K562 (cell line): Measurements from ENCODE around the gene ADGRE1. TPM values are rescaled to one million over a fixed set of nuclear protein-coding genes. Genes with fewer than 3 reads are reported as not detected.

ENCODE experiments used
- ATAC-seq: fragments of 200-7000 bp; cut with Tn5 transposase; 3 replicates; pipeline ENCODE4 v1.9.1; 2020; ENCODE audit warnings: moderate library complexity
- BruUV-seq: library from RNA; stranded (reverse); fragments of 400-500 nt; replicated peaks from 2 replicates; lab custom pipeline; 2021; lab: Mats Ljungman, UMichigan
- CTCF ChIA-PET: fragments of 300-600 bp; formaldehyde crosslinking; extraction: SDS; loops from one replicate; lab custom pipeline; 2021; ENCODE audit warnings: low intra/inter-chr PET ratio; lab: Yijun Ruan, JAX
- POLR2A ChIA-PET: fragments of 300-600, 350-650 bp; sonication (Branson Sonifier 250); formaldehyde crosslinking; extraction: SDS; loops from one replicate; lab custom pipeline; 2021; ENCODE audit warnings: antibody characterized with exemption, inconsistent platforms; lab: Yijun Ruan, JAX
- DNase-seq, 4 experiments: peaks; one replicate each; pipeline versions ENCODE4 v3.0.0 to v3.0.0-alpha.2; 2011 to 2018; ENCODE audit warnings: low spot score in 3 of 4, mixed read lengths in 3 of 4; ENCODE audit errors: extremely low read depth in 1 of 4
- FAIRE-seq: peaks from 2 replicates; lab custom pipeline; 2011; peaks lifted over from hg19 to GRCh38; lab: Jason Lieb, UNC
- H2AFZ ChIP-seq: 2 replicates; pipeline ENCODE4 v1.6.0; 2011; ENCODE audit warnings: low read depth, low read length, control low read depth, inconsistent platforms
- H3K27ac ChIP-seq: fragments of 200-600 bp; 3 replicates; pipeline ENCODE4 v1.8.0; 2011; ENCODE audit warnings: low read depth, mild to moderate bottlenecking, control low read depth, inconsistent platforms, low read length, moderate library complexity, mixed read lengths; ENCODE audit errors: extremely low read depth
- H3K27me3 ChIP-seq, 2 experiments: fragments of 300-600 bp in 1 of 2; 2 replicates in 1 of 2; 3 replicates in 1 of 2; pipeline versions ENCODE4 v1.6.0 to v1.8.0; 2011; ENCODE audit warnings: inconsistent platforms in 2 of 2, low read length in 2 of 2, mild to moderate bottlenecking in 1 of 2, mixed read lengths in 1 of 2, moderate library complexity in 1 of 2; ENCODE audit not compliant: control insufficient read depth in 2 of 2, insufficient read depth in 2 of 2
- H3K36me3 ChIP-seq: fragments of 300-600 bp; 3 replicates; pipeline ENCODE4 v1.8.0; 2011; ENCODE audit warnings: mild to moderate bottlenecking, low read length, inconsistent platforms; ENCODE audit not compliant: control insufficient read depth, insufficient read depth
- H3K4me1 ChIP-seq, 2 experiments: fragments of 200-600 bp in 1 of 2; replicated peaks in 1 of 2; 2 replicates in 1 of 2; 3 replicates in 1 of 2; pipeline versions ENCODE4 v1.5.1 to v1.8.0; 2011; ENCODE audit warnings: inconsistent platforms in 2 of 2, low read length in 2 of 2, mild to moderate bottlenecking in 1 of 2, mixed read lengths in 1 of 2, moderate library complexity in 1 of 2; ENCODE audit not compliant: control insufficient read depth in 2 of 2, insufficient read depth in 2 of 2
- H3K4me2 ChIP-seq: 2 replicates; pipeline ENCODE4 v1.6.1; 2011; ENCODE audit warnings: low read length, control low read depth, inconsistent platforms, mixed read lengths; ENCODE audit not compliant: insufficient read depth
- H3K4me3 ChIP-seq: fragments of 200-600 bp; sonication (generic), shearing (Covaris generic); 2 replicates; pipeline ENCODE4 v1.5.1; 2016; ENCODE audit warnings: control low read depth, inconsistent platforms
- H3K79me2 ChIP-seq: fragments of 200-600 bp; 3 replicates; pipeline ENCODE4 v1.8.0; 2011; ENCODE audit warnings: low read length, inconsistent platforms; ENCODE audit not compliant: control insufficient read depth, insufficient read depth
- H3K9ac ChIP-seq, 2 experiments: 2 replicates each; pipeline versions ENCODE4 v1.6.0 to v1.6.1; 2011; ENCODE audit warnings: low read depth in 2 of 2, low read length in 2 of 2, control low read depth in 1 of 2, inconsistent platforms in 1 of 2, mild to moderate bottlenecking in 1 of 2, mixed read lengths in 1 of 2; ENCODE audit not compliant: insufficient read depth in 1 of 2
- H3K9me1 ChIP-seq: one replicate; pipeline ENCODE4 v1.6.0; 2011; ENCODE audit warnings: inconsistent platforms, mild to moderate bottlenecking, low read length, moderate library complexity; ENCODE audit not compliant: control insufficient read depth, insufficient read depth
- H3K9me3 ChIP-seq: replicated peaks from 2 replicates; pipeline ENCODE4 v1.5.1; 2011; ENCODE audit warnings: low read depth, low read length, inconsistent platforms; ENCODE audit not compliant: control insufficient read depth, insufficient read depth
- H4K20me1 ChIP-seq: replicated peaks from 2 replicates; pipeline ENCODE4 v1.6.1; 2011; ENCODE audit warnings: low read length, inconsistent platforms, mixed read lengths; ENCODE audit not compliant: control insufficient read depth, insufficient read depth
- ATF1 ChIP-seq, 2 experiments: fragments of 450-650 bp in 1 of 2; IDR thresholded peaks; 2 replicates each; pipeline ENCODE4 v1.6.1; 2016; ENCODE audit warnings: missing compliant biosample characterization in 1 of 2, missing genetic modification characterization in 1 of 2
- BRD4 ChIP-seq: fragments of 200-600 bp; sonication (generic); IDR thresholded peaks from 2 replicates; pipeline ENCODE4 v1.6.1; 2017; ENCODE audit warnings: inconsistent platforms
- ETV6 ChIP-seq, 3 experiments: fragments of 150-350 bp in 1 of 3; sonication (generic) in 1 of 3; formaldehyde crosslinking in 1 of 3; IDR thresholded peaks; 2 replicates each; pipeline versions ENCODE4 v1.6.1 to v1.8.0; 2014 to 2022; ENCODE audit warnings: borderline replicate concordance in 2 of 3, low read depth in 2 of 3, antibody characterized with exemption in 1 of 3, low read length in 1 of 3, mild to moderate bottlenecking in 1 of 3, missing genetic modification reagents in 1 of 3
- FOXJ3 ChIP-seq: sonication (generic); formaldehyde crosslinking; IDR thresholded peaks from 2 replicates; pipeline ENCODE4 v1.4.0; 2020; ENCODE audit warnings: mild to moderate bottlenecking, missing genetic modification reagents
- FOXK1 ChIP-seq: sonication (generic); formaldehyde crosslinking; IDR thresholded peaks from 2 replicates; pipeline ENCODE4 v1.8.0; 2022; ENCODE audit warnings: missing genetic modification reagents, mild to moderate bottlenecking, borderline replicate concordance
- HCFC1 ChIP-seq: IDR thresholded peaks from 2 replicates; pipeline ENCODE4 v1.6.1; 2012; ENCODE audit warnings: low read depth, low read length, improper control_type of control experiment
- HMGN3 ChIP-seq: IDR thresholded peaks from 2 replicates; pipeline ENCODE4 v1.6.1; 2011; ENCODE audit warnings: borderline replicate concordance, low read depth, mild to moderate bottlenecking, mixed read lengths, low read length; ENCODE audit not compliant: insufficient read length; ENCODE audit errors: extremely low read depth
- HNRNPLL ChIP-seq: fragments of 200-400 bp; formaldehyde crosslinking; IDR thresholded peaks from 2 replicates; pipeline ENCODE4 v1.6.1; 2017; ENCODE audit warnings: low read length, low read depth, mild to moderate bottlenecking; ENCODE audit not compliant: poor library complexity, severe bottlenecking
- MYNN ChIP-seq, 2 experiments: sonication (generic); formaldehyde crosslinking in 1 of 2; IDR thresholded peaks; 2 replicates each; pipeline versions ENCODE4 v1.5.0 to v1.6.1; 2016 to 2020; ENCODE audit warnings: antibody characterized with exemption in 1 of 2, missing genetic modification reagents in 1 of 2
- NFATC3 ChIP-seq: fragments of 450-650 bp; IDR thresholded peaks from 2 replicates; pipeline ENCODE4 v1.6.1; 2017; ENCODE audit warnings: mild to moderate bottlenecking
- NRF1 ChIP-seq, 2 experiments: fragments of 450-650 bp; IDR thresholded peaks in 1 of 2; conservative IDR thresholded peaks in 1 of 2; 2 replicates each; pipeline ENCODE4 v1.6.1; 2014; ENCODE audit warnings: mild to moderate bottlenecking in 2 of 2
- PHF20 ChIP-seq: fragments of 450-650 bp; IDR thresholded peaks from 2 replicates; pipeline ENCODE4 v1.6.1; 2018; ENCODE audit not compliant: partially characterized antibody
- RBM15 ChIP-seq: fragments of 200-400 bp; formaldehyde crosslinking; IDR thresholded peaks from 2 replicates; pipeline ENCODE4 v1.6.1; 2018; ENCODE audit warnings: mild to moderate bottlenecking, low read length, moderate library complexity; ENCODE audit not compliant: insufficient read depth
- RBM34 ChIP-seq: fragments of 200-400 bp; formaldehyde crosslinking; IDR thresholded peaks from 2 replicates; pipeline ENCODE4 v1.6.1; 2018; ENCODE audit warnings: low read length, borderline replicate concordance; ENCODE audit not compliant: insufficient read depth
- RCOR1 ChIP-seq, 2 experiments: IDR thresholded peaks; 2 replicates each; pipeline ENCODE4 v1.6.1; 2012; ENCODE audit warnings: low read depth in 2 of 2, low read length in 2 of 2, borderline replicate concordance in 1 of 2, improper control_type of control experiment in 1 of 2
- SMAD1 ChIP-seq: fragments of 150-350 bp; IDR thresholded peaks from 2 replicates; pipeline ENCODE4 v1.6.1; 2014; ENCODE audit warnings: low read length, low read depth; ENCODE audit not compliant: partially characterized antibody
- SMARCA4 ChIP-seq: fragments of 450-650 bp; IDR thresholded peaks from 2 replicates; pipeline ENCODE4 v1.6.1; 2016
- TBP ChIP-seq: optimal IDR thresholded peaks from 2 replicates; pipeline ENCODE3; 2011; ENCODE audit warnings: low read depth, low read length, improper control_type of control experiment
- TEAD1 ChIP-seq, 2 experiments: fragments of 450-650 bp in 1 of 2; sonication (generic) in 1 of 2; formaldehyde crosslinking; IDR thresholded peaks; 2 replicates each; pipeline versions ENCODE4 v1.4.0 to v1.8.0; 2020 to 2022; ENCODE audit warnings: mild to moderate bottlenecking in 2 of 2, missing genetic modification reagents in 1 of 2
- YBX1 ChIP-seq: fragments of 450-650 bp; IDR thresholded peaks from 2 replicates; pipeline ENCODE4 v1.7.1; 2016; ENCODE audit warnings: mild to moderate bottlenecking
- ZNF134 ChIP-seq: fragments of 250-450 bp; sonication (Bioruptor Pico); conservative IDR thresholded peaks from 2 replicates; pipeline ENCODE4 v1.4.0; 2020
- ZNF143 ChIP-seq: sonication (generic); formaldehyde crosslinking; IDR thresholded peaks from 2 replicates; pipeline ENCODE4 v1.9.0; 2022; ENCODE audit warnings: mild to moderate bottlenecking, missing genetic modification reagents
- ZNF444 ChIP-seq: fragments of 250-450 bp; sonication (Bioruptor Pico); IDR thresholded peaks from 2 replicates; pipeline ENCODE4 v1.4.0; 2020; ENCODE audit warnings: mild to moderate bottlenecking, moderate library complexity
- ZNF589 ChIP-seq: fragments of 200-800 bp; sonication (Bioruptor generic); IDR thresholded peaks from 2 replicates; pipeline ENCODE4 v1.6.1; 2016; ENCODE audit warnings: low read depth, missing genetic modification characterization, missing compliant biosample characterization
- WGBS: fragments of 100-300 bp; shearing (Covaris generic); methylation state at CpG from one replicate; pipeline ENCODE4 v1.1.6; 2016; ENCODE audit warnings: low coverage, mixed read lengths; ENCODE audit not compliant: insufficient coverage; ENCODE audit errors: missing lambda C conversion rate; 5-methylcytosine and 5-hydroxymethylcytosine counted together
- in situ Hi-C: fragments of 300-500 bp; cut with MboI; formaldehyde crosslinking; loops from 4 replicates; pipeline ENCODE4 v1.15.0; 2018; ENCODE audit warnings: inconsistent platforms, mixed read lengths
- intact Hi-C: fragments of 100-400 bp; cut with micrococcal nuclease; formaldehyde crosslinking; loops from 2 replicates; pipeline ENCODE4 v1.14.2; 2022
- polyA plus RNA-seq, 8 experiments: library from polyadenylated mRNA; depleted of rRNA in 4 of 8; stranded (reverse) in 5 of 8; unstranded in 3 of 8; fragments of >200 nt; fragmentation: Nextera tagmentation in 2 of 8; fragmentation: Illumina TruSeq in 1 of 8; extraction: Ambion mirVana in 2 of 8; extraction: Trizol in 1 of 8; gene quantifications; 2 replicates each; pipeline versions ENCODE4 v1.2.1 to v1.2.3, GENCODE V29; 2011 to 2014; ENCODE audit warnings: inconsistent platforms in 1 of 8, missing spikeins in 1 of 8
- total RNA-seq, 7 experiments: library from RNA; depleted of rRNA in 6 of 7; stranded (reverse); fragments of >200 nt in 6 of 7; fragmentation: Illumina TruSeq in 2 of 7; extraction: Trizol in 2 of 7; gene quantifications; 2 replicates each; pipeline versions ENCODE4 v1.2.1 to v1.2.3, GENCODE V29; 2011 to 2021; ENCODE audit warnings: low replicate concordance in 1 of 7

Gene ADGRE1
- total and polyA plus RNA-seq, 9 of the 15 experiments (the other 6 are each of a cell fraction or from before 2014, with no cell fraction given): 0.09 to 0.49 (median 0.25) TPM; not detected in 1

DNA sequence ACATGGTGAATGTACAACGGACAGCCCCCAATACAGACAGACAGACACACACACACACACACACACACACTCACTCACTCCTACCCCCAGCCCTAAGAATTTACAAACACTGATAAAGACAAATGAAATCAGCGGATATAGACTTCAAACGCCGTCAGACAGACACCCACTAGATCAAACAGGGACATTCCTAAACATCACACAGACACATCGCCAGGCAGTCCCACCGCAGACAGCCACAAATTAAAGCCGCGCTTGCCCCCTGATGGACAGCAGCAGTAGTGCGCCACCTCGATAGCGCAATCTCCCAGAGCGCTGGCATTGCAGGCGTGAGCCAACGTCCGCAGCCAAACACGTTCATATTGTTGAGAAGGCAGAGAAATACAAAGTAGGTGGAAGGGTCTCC, 24.7 kb upstream of the ADGRE1 start:
- ChIA-PET CTCF (interaction anchor here (0.6 to 2.7 kb wide), 8 partner anchors 124 to 814 kb away, joined by 3 to 19 read pairs (median 14); partner anchors contain the start of genes DENND1C, GPR108 and TRIP10), POLR2A (interaction anchor here (1.0 kb wide), 1 partner anchor 737 kb away, joined by 3 read pairs; no protein-coding TSS in a partner anchor)
- peak overlapping the region; percentile 97 for H2AFZ ChIP-seq
- H3K9ac ChIP-seq: peak overlapping the region in 1 of 2 experiments; percentile 68; a peak in 1 of 4 replicates
- ATAC-seq (peak; percentile 98), DNase-seq (peak; percentile 76 to 89 (median 78)), FAIRE-seq (peak; percentile 87)
- H3K9me1 ChIP-seq: no peaks in the 10 kb centered on the region
- no peaks in the 10 kb centered on the region for H3K9me3 ChIP-seq
- no peaks in the 10 kb centered on the region for H3K79me2 ChIP-seq
- no TSS peak for BruUV-seq
- in situ Hi-C loops (loop anchor here (10.0 kb wide), 1 partner anchor 338 kb away; no protein-coding TSS in a partner anchor), intact Hi-C loops (loop anchor here (1.0 to 10.0 kb wide), 6 partner anchors 98 to 818 kb away; partner anchors contain the start of gene SH2D3A)
- peak overlapping the region; percentile 63 for H3K4me2 ChIP-seq
- 0% methylated on average over 16 of the region's 16 CpGs for WGBS
- H3K36me3 ChIP-seq: no peaks in the 10 kb centered on the region
- no peak overlapping the region for H3K27ac ChIP-seq
- no peaks in the 10 kb centered on the region; a peak in 1 of 5 replicates for H3K27me3 ChIP-seq
- no peak overlapping the region for H3K4me3 ChIP-seq
- no peaks in the 10 kb centered on the region for H4K20me1 ChIP-seq
- peaks cover 0 to 17% of the 10 kb centered on the region in 2 experiments; a peak in 3 of 5 replicates for H3K4me1 ChIP-seq
- TF ChIP-seq ZNF134 (CRISPR knock-in tag): no peak
- no peak for TF ChIP-seq YBX1
- TF ChIP-seq HCFC1: no peak
- no peak for TF ChIP-seq FOXK1 (CRISPR knock-in tag)
- TF ChIP-seq FOXJ3 (CRISPR knock-in tag): no peak
- no peak for TF ChIP-seq BRD4
- peak; percentile 27 to 45; a peak in 2 of 4 replicates for TF ChIP-seq NRF1 (conservative IDR thresholded peaks at IDR 0.05 in 1 of 2, IDR thresholded peaks at IDR 0.05 in 1 of 2)
- no peak for TF ChIP-seq ATF1 (CRISPR knock-in tag; IDR thresholded peaks at IDR 0.05)
- TF ChIP-seq ATF1 (tag; IDR thresholded peaks at IDR 0.05): 0 out of 2 replicates have a peak, but pooled peaks have one; percentile 8
- TF ChIP-seq HMGN3: no peak
- peak in 1 of 2 experiments; percentile 67; a peak in 2 of 4 replicates for TF ChIP-seq RCOR1 (IDR thresholded peaks at IDR 0.05; ENCODE audit: borderline replicate concordance in 1 of 2, low read depth in 2 of 2, low read length in 2 of 2)
- no peak for TF ChIP-seq ETV6 (IDR thresholded peaks at IDR 0.05; ENCODE audit: borderline replicate concordance in 1 of 2, low read depth in 2 of 2, low read length in 1 of 2)
- TF ChIP-seq ETV6 (CRISPR knock-in tag; IDR thresholded peaks at IDR 0.05; ENCODE audit: borderline replicate concordance): 0 out of 2 replicates have a peak, but pooled peaks have one; percentile 21
- TF ChIP-seq ZNF589 (CRISPR knock-in tag): 0 out of 2 replicates have a peak, but pooled peaks have one; percentile 46
- no peak for TF ChIP-seq ZNF444 (CRISPR knock-in tag)
- TF ChIP-seq ZNF143: no peak
- peak; percentile 36; the same call in 1 of the 2 replicates for TF ChIP-seq MYNN (IDR thresholded peaks at IDR 0.05)
- no peak for TF ChIP-seq MYNN (CRISPR knock-in tag; IDR thresholded peaks at IDR 0.05)
- peak; percentile 23 for TF ChIP-seq PHF20
- TF ChIP-seq RBM34: no peak
- TF ChIP-seq SMARCA4: peak; percentile 45
- no peak for TF ChIP-seq TBP
- no peak for TF ChIP-seq NFATC3
- TF ChIP-seq TEAD1 (CRISPR knock-in tag; IDR thresholded peaks at IDR 0.05): peak in 1 of 2 experiments; percentile 91; a peak in 2 of 4 replicates
- TF ChIP-seq HNRNPLL: peak; percentile 11
- TF ChIP-seq RBM15: no peak
- no peak for TF ChIP-seq SMAD1
